ENCODE measurements around the gene TINAG.

GRCh38 chr6:54308289-54308985 is at the start of gene TINAG:
- no peak for TF ChIP-seq PATZ1 (tag by site-specific recombination; IDR thresholded peaks at IDR 0.05)
- TF ChIP-seq ZNF623 (tag by site-specific recombination; IDR thresholded peaks at IDR 0.05): no peak
- TF ChIP-seq CTCF (tag by site-specific recombination; IDR thresholded peaks at IDR 0.05): no peak
- no peak for TF ChIP-seq ZNF280D (tag by site-specific recombination; IDR thresholded peaks at IDR 0.05)
- TF ChIP-seq ZBTB7A (tag by site-specific recombination; IDR thresholded peaks at IDR 0.05; ENCODE audit: low read depth): no peak
- TF ChIP-seq ZNF701 (tag by site-specific recombination; IDR thresholded peaks at IDR 0.05): no peak
- TF ChIP-seq ZBTB17 (tag by site-specific recombination; IDR thresholded peaks at IDR 0.05): no peak
- no peak for TF ChIP-seq YY1 (tag by site-specific recombination; IDR thresholded peaks at IDR 0.05)

Data from HEK293 (cell line).